ENCODE results near the gene TMEM175.
"Not testable (repeated sequence)": the region's sequence is repeated elsewhere in the genome, so short reads cannot be mapped to it uniquely, and the experiment has no call there.

TMEM175 gene

DNA sequence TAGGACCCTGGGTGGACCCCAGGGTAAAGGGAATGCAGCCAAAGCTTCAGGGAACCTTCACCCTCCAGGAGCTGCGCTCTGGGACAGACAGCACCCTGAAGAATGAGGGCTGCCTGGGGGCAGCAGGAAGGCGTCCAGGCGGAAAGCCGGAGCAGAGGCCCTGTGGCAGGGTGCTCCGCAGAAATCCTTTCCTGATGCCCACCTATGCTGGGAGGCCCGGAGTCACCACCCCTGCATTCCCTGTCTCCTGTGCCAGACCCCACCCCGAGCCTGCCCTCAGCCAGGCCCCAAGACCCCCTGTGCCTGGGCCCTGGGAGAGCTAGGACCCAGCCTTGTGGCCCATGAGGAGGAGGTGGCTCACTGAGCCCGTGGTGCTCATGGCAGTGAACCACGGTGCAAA lies 42.4 kb downstream of the TMEM175 start:
- H3K4me3 ChIP-seq (ENCODE audit: low read length): no peak overlapping the region
- no peaks in the 10 kb centered on the region for H3K36me3 ChIP-seq (ENCODE audit: control insufficient read depth, low read length)
- H3K9me3 ChIP-seq (ENCODE audit: control insufficient read depth, insufficient read depth, low read length): no peaks in the 10 kb centered on the region
- H3K4me2 ChIP-seq (ENCODE audit: low read length): no peak overlapping the region
- no peaks in the 10 kb centered on the region for H3F3A ChIP-seq (ENCODE audit: control insufficient read depth, insufficient read depth)
- no peak overlapping the region for H3K27ac ChIP-seq (ENCODE audit: low read depth, low read length)
- no peaks in the 10 kb centered on the region for H3K79me2 ChIP-seq (ENCODE audit: control insufficient read depth, low read length)
- no peaks in the 10 kb centered on the region for H3K9me2 ChIP-seq (replicated peaks; ENCODE audit: control insufficient read depth, low read length)
- peaks cover 14% of the 10 kb centered on the region; the same call in 1 of the 2 replicates for H4K20me1 ChIP-seq (ENCODE audit: control insufficient read depth, insufficient read depth, low read depth, low read length)
- H3K4me1 ChIP-seq (ENCODE audit: control insufficient read depth, low read length): peaks cover 7% of the 10 kb centered on the region
- TF ChIP-seq EZH2phosphoT487 (IDR thresholded peaks at IDR 0.05; ENCODE audit: borderline replicate concordance, low read length): no peak
- no peak for TF ChIP-seq CTCF (IDR thresholded peaks at IDR 0.05; ENCODE audit: low read depth, low read length, poor library complexity, severe bottlenecking)
- no peaks in the 10 kb centered on the region for H3K27me3 ChIP-seq (ENCODE audit: control insufficient read depth, low read length)

DNA sequence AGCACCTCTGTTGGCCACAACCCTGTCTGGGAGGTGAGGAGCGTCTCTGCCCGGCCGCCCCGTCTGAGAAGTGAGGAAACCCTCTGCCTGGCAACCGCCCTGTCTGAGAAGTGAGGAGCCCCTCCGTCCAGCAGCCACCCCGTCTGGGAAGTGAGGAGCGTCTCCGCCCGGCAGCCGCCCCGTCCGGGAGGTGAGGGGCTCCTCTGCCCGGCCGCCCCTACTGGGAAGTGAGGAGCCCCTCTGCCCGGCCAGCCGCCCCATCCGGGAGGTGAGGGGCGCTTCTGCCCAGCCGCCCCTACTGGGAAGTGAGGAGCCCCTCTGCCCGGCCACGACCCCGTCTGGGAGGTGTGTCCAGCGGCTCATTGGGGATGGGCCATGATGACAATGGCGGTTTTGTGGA lies 43.8 kb downstream of the TMEM175 start:
- H4K20me1 ChIP-seq (ENCODE audit: control insufficient read depth, insufficient read depth, low read depth, low read length): peaks cover 10% of the 10 kb centered on the region; the same call in 1 of the 2 replicates
- H3K4me2 ChIP-seq (ENCODE audit: low read length); H3K9me2 ChIP-seq (replicated peaks; ENCODE audit: control insufficient read depth, low read length); H3K9me3 ChIP-seq (ENCODE audit: control insufficient read depth, insufficient read depth, low read length); H3F3A ChIP-seq (ENCODE audit: control insufficient read depth, insufficient read depth); H3K27me3 ChIP-seq (ENCODE audit: control insufficient read depth, low read length); H3K4me3 ChIP-seq (ENCODE audit: low read length); H3K27ac ChIP-seq (ENCODE audit: low read depth, low read length); H3K79me2 ChIP-seq (ENCODE audit: control insufficient read depth, low read length); H3K36me3 ChIP-seq (ENCODE audit: control insufficient read depth, low read length); H3K4me1 ChIP-seq (ENCODE audit: control insufficient read depth, low read length): not testable (repeated sequence)

DNA sequence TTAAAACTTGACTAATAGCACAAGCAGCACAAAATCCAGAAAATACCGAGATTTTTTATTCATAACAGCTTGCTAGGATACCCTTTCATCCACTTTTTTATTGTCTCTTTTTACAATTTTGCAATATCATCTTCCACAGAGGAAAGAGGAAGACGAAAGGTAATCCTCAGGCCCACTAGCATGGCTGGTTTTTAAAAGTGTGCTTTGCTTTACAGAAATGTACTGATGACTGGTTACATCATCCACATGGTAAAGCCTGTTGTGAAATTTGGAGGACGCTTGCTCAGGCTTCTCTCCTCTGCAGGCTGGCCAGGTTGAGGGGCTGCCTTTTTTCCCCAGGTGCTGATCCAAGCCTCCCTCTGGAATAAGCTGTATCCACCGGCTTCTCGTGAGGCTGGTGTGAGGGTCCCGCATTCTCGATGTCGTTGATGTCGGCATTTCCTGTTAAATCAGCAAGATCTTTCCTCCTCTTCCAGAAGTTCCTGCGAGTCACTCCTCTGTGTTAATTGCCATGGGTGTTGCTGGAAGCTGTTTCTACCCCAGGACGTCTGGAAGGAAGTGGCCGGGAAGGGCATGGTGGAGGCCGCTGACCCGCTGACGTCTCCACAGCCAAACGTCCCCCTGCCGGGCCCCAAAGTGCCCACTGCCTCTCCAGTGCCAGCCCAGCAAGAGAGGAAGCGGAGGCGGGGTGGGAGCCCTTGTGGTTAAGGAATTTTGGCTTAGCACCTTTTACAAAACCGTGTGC lies 46.9 kb downstream of the TMEM175 start:
- no peaks in the 10 kb centered on the region for H3K36me3 ChIP-seq (ENCODE audit: control insufficient read depth, low read length)
- H4K20me1 ChIP-seq (ENCODE audit: control insufficient read depth, insufficient read depth, low read depth, low read length): no peaks in the 10 kb centered on the region
- no peak overlapping the region for H3K4me2 ChIP-seq (ENCODE audit: low read length)
- H3K27me3 ChIP-seq (ENCODE audit: control insufficient read depth, low read length): no peaks in the 10 kb centered on the region
- no peak for TF ChIP-seq EZH2phosphoT487 (IDR thresholded peaks at IDR 0.05; ENCODE audit: borderline replicate concordance, low read length)
- TF ChIP-seq CTCF (IDR thresholded peaks at IDR 0.05; ENCODE audit: low read depth, low read length, poor library complexity, severe bottlenecking): no peak
- no peaks in the 10 kb centered on the region for H3K9me2 ChIP-seq (replicated peaks; ENCODE audit: control insufficient read depth, low read length)
- no peaks in the 10 kb centered on the region for H3K9me3 ChIP-seq (ENCODE audit: control insufficient read depth, insufficient read depth, low read length)
- no peaks in the 10 kb centered on the region for H3K79me2 ChIP-seq (ENCODE audit: control insufficient read depth, low read length)
- H3F3A ChIP-seq (ENCODE audit: control insufficient read depth, insufficient read depth): no peaks in the 10 kb centered on the region
- no peak overlapping the region for H3K27ac ChIP-seq (ENCODE audit: low read depth, low read length)
- no peak overlapping the region for H3K4me3 ChIP-seq (ENCODE audit: low read length)
- H3K4me1 ChIP-seq (ENCODE audit: control insufficient read depth, low read length): no peaks in the 10 kb centered on the region

- Histone ChIP-seq H3K4me1 (ENCODE audit: control insufficient read depth, low read length) (peaks cover 14% of the 10 kb centered on the region), H3K79me2 (ENCODE audit: control insufficient read depth, low read length) (no peaks in the 10 kb centered on the region), H3K27ac (ENCODE audit: low read depth, low read length) (no peak overlapping the region), H4K20me1 (ENCODE audit: control insufficient read depth, insufficient read depth, low read depth, low read length) (no peaks in the 10 kb centered on the region), H3K4me2 (ENCODE audit: low read length) (no peak overlapping the region), H3K36me3 (ENCODE audit: control insufficient read depth, low read length) (no peaks in the 10 kb centered on the region), H3K9me2 (replicated peaks; ENCODE audit: control insufficient read depth, low read length) (no peaks in the 10 kb centered on the region), H3F3A (ENCODE audit: control insufficient read depth, insufficient read depth) (no peaks in the 10 kb centered on the region), H3K4me3 (ENCODE audit: low read length) (no peak overlapping the region), H3K9me3 (ENCODE audit: control insufficient read depth, insufficient read depth, low read length) (no peaks in the 10 kb centered on the region), H3K27me3 (ENCODE audit: control insufficient read depth, low read length) (no peaks in the 10 kb centered on the region)
- TF ChIP-seq EZH2phosphoT487 (IDR thresholded peaks at IDR 0.05; ENCODE audit: borderline replicate concordance, low read length): no peak
- no peak for TF ChIP-seq CTCF (IDR thresholded peaks at IDR 0.05; ENCODE audit: low read depth, low read length, poor library complexity, severe bottlenecking)
Observed at GRCh38 chr4:982291-982690, 50.0 kb downstream of the TMEM175 start.
